ENCODE measurements around the gene POTED.
"Not testable (repeated sequence)": the region's sequence is repeated elsewhere in the genome, so short reads cannot be mapped to it uniquely, and the experiment has no call there.

Gene POTED

DNA sequence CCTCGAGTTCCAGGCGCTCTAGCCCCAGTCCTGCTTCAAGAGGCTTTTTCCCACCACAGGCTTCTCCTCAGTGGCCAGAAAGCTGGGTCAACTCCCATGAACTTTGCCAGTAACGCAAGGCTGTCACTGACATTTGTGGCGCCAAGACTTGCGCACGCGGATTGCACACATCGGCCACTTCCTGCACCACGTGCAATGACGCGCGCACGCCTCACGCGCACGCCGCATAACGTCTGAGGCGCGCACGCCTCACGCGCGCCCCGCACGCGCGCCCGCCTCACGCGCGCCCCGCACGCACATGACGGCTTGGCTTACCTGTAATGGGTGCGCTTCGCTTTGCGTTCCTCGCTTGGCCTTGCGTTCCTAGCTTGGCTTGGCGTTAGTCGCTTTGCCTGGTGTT, at the start of gene POTED:
TSS of gene POTED (plus strand) at position 301 of the 400 bp plus-strand sequence. CDS start 452 bp downstream, outside the sequence.
- DNase-seq (ENCODE audit: low read depth); H3K4me3 ChIP-seq (ENCODE audit: low read depth, low read length): not testable (repeated sequence)

DNA sequence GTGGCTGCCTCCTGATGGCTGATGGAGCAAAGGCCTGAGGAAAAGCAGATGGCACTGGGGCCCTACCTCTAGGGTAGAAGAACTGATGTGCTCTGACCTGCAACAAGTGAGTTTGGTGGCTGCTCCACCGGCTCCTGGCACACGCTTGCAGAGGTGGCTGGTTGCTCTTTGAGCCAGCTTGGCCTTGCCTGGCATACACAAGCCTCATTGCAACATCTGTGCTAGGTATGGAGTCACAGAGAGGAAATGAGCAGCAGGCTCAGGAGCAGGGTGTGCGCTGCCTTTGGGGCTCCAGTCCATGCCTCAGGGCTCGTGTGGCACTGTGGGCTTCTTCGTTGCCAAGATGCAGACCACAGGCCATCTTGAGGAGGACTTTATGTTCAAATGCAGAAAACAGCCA, 40.5 kb downstream of the POTED start:
- DNase-seq (ENCODE audit: low read depth); H3K4me3 ChIP-seq (ENCODE audit: low read depth, low read length): not testable (repeated sequence)

DNA sequence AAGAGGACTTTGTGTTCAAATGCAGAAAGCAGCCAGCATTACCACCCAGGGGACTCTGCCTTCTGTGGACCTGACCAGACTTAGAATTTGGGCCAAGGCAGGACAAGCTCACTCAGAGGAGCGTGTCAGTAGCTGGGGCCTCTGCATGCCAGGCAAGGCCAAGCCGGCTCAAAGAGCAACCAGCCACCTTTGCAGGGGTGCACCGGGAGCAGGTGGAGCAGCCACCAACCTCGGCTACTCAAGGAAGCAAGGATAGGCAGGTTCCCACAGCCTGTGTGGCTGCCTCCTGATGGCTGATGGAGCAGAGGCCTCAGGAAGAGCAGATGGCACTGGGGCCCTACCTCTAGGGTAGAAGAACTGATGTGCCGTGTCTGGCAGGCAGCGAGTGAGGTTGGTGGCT, 42.2 kb downstream of the POTED start:
- H3K4me3 ChIP-seq (ENCODE audit: low read depth, low read length); DNase-seq (ENCODE audit: low read depth): not testable (repeated sequence)

Measured in GM12864 (cell line).